Endothelial cell of hepatic sinusoid (primary cell): ENCODE measurements around the gene NRGN.
"Not testable (repeated sequence)": the region's sequence is repeated elsewhere in the genome, so short reads cannot be mapped to it uniquely, and the experiment has no call there.

Experiments
- in situ Hi-C: cut with HindIII; loops from 2 replicates; pipeline ENCODE4 v1.10.0; 2017; ENCODE audit warnings: low sequenced_read_pairs

NRGN gene

GRCh38 chr11:124756033-124756752 is 16.5 kb downstream of the NRGN start:
- in situ Hi-C loops: no loop called here

- in situ Hi-C loops: no loop called here
These were observed 17.0 kb downstream of the NRGN start for GRCh38 chr11:124756753-124757227.

- in situ Hi-C loops: no loop called here
These were observed 17.6 kb downstream of the NRGN start for GRCh38 chr11:124757320-124757719.

GRCh38 chr11:124758355-124759265 is 18.9 kb downstream of the NRGN start:
- in situ Hi-C loops: no loop called here

GRCh38 chr11:124759266-124760204 is 19.8 kb downstream of the NRGN start:
- in situ Hi-C loops: no loop called here

- in situ Hi-C loops: no loop called here
These were observed 20.5 kb downstream of the NRGN start for GRCh38 chr11:124760205-124760652.

GRCh38 chr11:124760806-124761205 is 21.1 kb downstream of the NRGN start:
- in situ Hi-C loops: no loop called here

GRCh38 chr11:124761301-124762104 is 21.8 kb downstream of the NRGN start:
- in situ Hi-C loops: no loop called here

GRCh38 chr11:124762105-124762623 is 22.4 kb downstream of the NRGN start, which contains the start of gene ESAM:
ESAM (minus strand) TSS chr11:124762290; CDS start chr11:124762154, 136 bp downstream.
- in situ Hi-C loops: no loop called here

GRCh38 chr11:124762624-124763155 is 22.9 kb downstream of the NRGN start:
- in situ Hi-C loops: no loop called here

GRCh38 chr11:124763156-124763947 is 23.6 kb downstream of the NRGN start:
- in situ Hi-C loops: no loop called here

- in situ Hi-C loops: no loop called here
These were observed 26.4 kb downstream of the NRGN start for GRCh38 chr11:124766156-124766555.

GRCh38 chr11:124768914-124769313 is 29.2 kb downstream of the NRGN start:
- in situ Hi-C loops: no loop called here

- in situ Hi-C loops: no loop called here
These were observed 30.3 kb downstream of the NRGN start for GRCh38 chr11:124769806-124770774.

GRCh38 chr11:124770959-124771358 is 31.2 kb downstream of the NRGN start:
- in situ Hi-C loops: not testable (repeated sequence)

- in situ Hi-C loops: no loop called here
These were observed 37.3 kb downstream of the NRGN start for GRCh38 chr11:124776865-124777645.

- in situ Hi-C loops: no loop called here
These were observed 38.5 kb downstream of the NRGN start for GRCh38 chr11:124778281-124778680.
